Activated naive CD8-positive, alpha-beta T cell treated with anti-CD3 and anti-CD28 coated beads, Interleukin-2, amount 10 ng/mL, durations not matched to agents 7 days and 5 days (primary cell): ENCODE results near the gene NMNAT1. TPM values are rescaled to one million over a fixed set of nuclear protein-coding genes. Genes with fewer than 3 reads are reported as not detected.

Source experiments
- ATAC-seq: fragments of 150-1000 bp; cut with Tn5 transposase; one replicate; pipeline ENCODE4 v1.10.0; 2021; ENCODE audit warnings: low read depth, moderate library complexity
- POLR2A ChIA-PET: fragments of 350-600 bp; sonication (Branson Sonifier 250); formaldehyde crosslinking; loops from one replicate; lab custom pipeline; 2021; ENCODE audit warnings: antibody characterized with exemption; lab: Charles Lee
- DNase-seq: peaks from one replicate; pipeline ENCODE4 v3.0.0; 2021
- H3K27ac Mint-ChIP-seq: one replicate; pipeline ENCODE4 v1.8.0; 2022; ENCODE audit warnings: mild to moderate bottlenecking, mixed read lengths
- H3K27me3 Mint-ChIP-seq: one replicate; pipeline ENCODE4 v1.8.0; 2022; ENCODE audit warnings: mild to moderate bottlenecking, moderate library complexity, mixed read lengths
- H3K36me3 Mint-ChIP-seq: one replicate; pipeline ENCODE4 v1.8.0; 2021; ENCODE audit warnings: mild to moderate bottlenecking, mixed read lengths
- H3K4me1 Mint-ChIP-seq: one replicate; pipeline ENCODE4 v1.8.0; 2021; ENCODE audit warnings: mixed read lengths
- H3K4me3 Mint-ChIP-seq: one replicate; pipeline ENCODE4 v1.8.0; 2022; ENCODE audit warnings: mild to moderate bottlenecking, moderate library complexity, mixed read lengths
- H3K9me3 Mint-ChIP-seq: one replicate; pipeline ENCODE4 v1.8.0; 2021; ENCODE audit warnings: mixed read lengths
- microRNA-seq: library from miRNA; unstranded; fragments of <30 nt; microRNA quantifications from one replicate; pipeline ENCODE4 v1.2.0, GENCODE V29; 2022
- total RNA-seq, 2 experiments: library from RNA; stranded (reverse); gene quantifications; one replicate each; pipeline ENCODE4 v1.2.3, GENCODE V29; 2021

Gene NMNAT1
- total RNA-seq, 2 experiments from 2014 or later: 6.5 to 8.5 TPM

DNA sequence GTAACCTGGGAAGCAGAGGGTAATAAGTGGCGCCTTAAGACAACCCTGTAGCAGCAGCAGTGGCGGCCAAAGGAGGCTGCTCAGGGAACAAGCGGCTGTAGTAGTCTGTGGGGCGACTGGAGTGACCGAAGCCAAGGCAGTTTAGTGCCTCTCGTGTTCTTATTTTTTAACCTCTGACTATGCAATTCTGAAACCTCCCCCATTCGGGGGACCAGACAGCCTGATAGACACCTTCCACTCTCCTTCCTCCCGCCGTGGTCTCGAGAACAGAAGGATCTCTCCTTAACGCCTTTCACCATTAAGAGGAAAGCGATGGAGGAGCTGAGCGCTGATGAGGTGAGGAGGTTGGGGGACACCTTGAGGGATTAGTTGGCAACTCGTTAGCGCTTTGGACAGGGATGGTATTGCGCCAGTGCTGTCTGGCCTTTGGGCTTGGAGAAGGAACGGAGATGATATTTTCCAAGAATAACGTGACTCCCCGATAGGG, 90.1 kb downstream of the NMNAT1 start:
- no peaks in the 10 kb centered on the region for H3K36me3 Mint-ChIP-seq
- peak overlapping the region; percentile 96 for H3K27ac Mint-ChIP-seq
- POLR2A ChIA-PET: interaction anchor here (2.0 kb wide), 1 partner anchor 83 kb away, joined by 6 read pairs; no protein-coding TSS in a partner anchor
- peaks cover 18% of the 10 kb centered on the region for H3K4me1 Mint-ChIP-seq
- no peaks in the 10 kb centered on the region for H3K27me3 Mint-ChIP-seq
- no peaks in the 10 kb centered on the region for H3K9me3 Mint-ChIP-seq
- peak overlapping the region; percentile 86 for H3K4me3 Mint-ChIP-seq
- DNase-seq (no peak), ATAC-seq (peak; percentile 28)

Small RNA genes lying within 50 kb of the gene (microRNA-seq; reads per million reads assigned to microRNA genes)
- 2.1 reads per million for gene MIR5697

Other genes with a start within 250 kb of the NMNAT1 start
- 100 to 1,000 TPM; 104 to 106 TPM for gene CLSTN1, start 119.5 kb upstream of the NMNAT1 start, total RNA-seq
- 10 to 100 TPM; 15.8 to 17.0 TPM for gene CTNNBIP1, start 33.2 kb upstream of the NMNAT1 start, total RNA-seq
- gene LZIC, start 84 bp upstream of the NMNAT1 start, total RNA-seq: 10 to 100 TPM; 27.7 to 28.6 TPM
- under 1 TPM in 1 of 2 experiments, not detected in 1; 0.53 TPM for gene RBP7, start 53.8 kb downstream of the NMNAT1 start, total RNA-seq
- 10 to 100 TPM; 31.6 to 33.4 TPM for gene UBE4B, start 89.5 kb downstream of the NMNAT1 start, total RNA-seq